H9 (cell line): ENCODE data around the gene SCN5A. TPM values are rescaled to one million over a fixed set of nuclear protein-coding genes. Genes with fewer than 3 reads are reported as not detected.

Source experiments
- DNase-seq: peaks from one replicate; pipeline ENCODE4 v3.0.0-alpha.2; 2017
- H2AFZ ChIP-seq: one replicate; pipeline ENCODE4 v1.6.1; 2013; ENCODE audit warnings: mild to moderate bottlenecking, low read length, control low read depth, moderate library complexity
- H2AK5ac ChIP-seq: 2 replicates; pipeline ENCODE4 v1.6.1; 2013; ENCODE audit warnings: low read length, control low read depth, mixed read lengths; ENCODE audit not compliant: insufficient read length
- H2BK120ac ChIP-seq: one replicate; pipeline ENCODE4 v1.6.1; 2013; ENCODE audit warnings: low read depth, mild to moderate bottlenecking, low read length, control low read depth, inconsistent platforms; ENCODE audit not compliant: poor library complexity, severe bottlenecking
- H2BK12ac ChIP-seq: 2 replicates; pipeline ENCODE4 v1.6.1; 2013; ENCODE audit warnings: low read length, control low read depth, mixed read lengths, low read depth; ENCODE audit not compliant: insufficient read length
- H2BK15ac ChIP-seq: 2 replicates; pipeline ENCODE4 v1.6.1; 2013; ENCODE audit warnings: low read depth, low read length, control low read depth
- H2BK20ac ChIP-seq: one replicate; pipeline ENCODE4 v1.6.1; 2013; ENCODE audit warnings: low read depth, mild to moderate bottlenecking, low read length, control low read depth, inconsistent platforms; ENCODE audit not compliant: poor library complexity, severe bottlenecking
- H2BK5ac ChIP-seq: 2 replicates; pipeline ENCODE4 v1.6.1; 2013; ENCODE audit warnings: low read length, control low read depth, mixed read lengths; ENCODE audit not compliant: insufficient read length
- H3K14ac ChIP-seq: 2 replicates; pipeline ENCODE4 v1.6.1; 2013; ENCODE audit warnings: low read length, control low read depth; ENCODE audit not compliant: insufficient read depth
- H3K18ac ChIP-seq: 2 replicates; pipeline ENCODE4 v1.6.1; 2013; ENCODE audit warnings: low read depth, mild to moderate bottlenecking, mixed read lengths, low read length, control low read depth; ENCODE audit not compliant: insufficient read length
- H3K23ac ChIP-seq: 2 replicates; pipeline ENCODE4 v1.6.1; 2013; ENCODE audit warnings: low read length, control low read depth, mixed read lengths, low read depth; ENCODE audit not compliant: insufficient read length
- H3K23me2 ChIP-seq: 2 replicates; pipeline ENCODE4 v1.6.1; 2013; ENCODE audit warnings: low read depth, mild to moderate bottlenecking, mixed read lengths, low read length, control low read depth; ENCODE audit not compliant: insufficient read length, poor library complexity, severe bottlenecking
- H3K27ac ChIP-seq: 2 replicates; pipeline ENCODE4 v1.5.1; 2013; ENCODE audit warnings: low read length, control low read depth, mixed read lengths, low read depth; ENCODE audit not compliant: insufficient read length
- H3K27me3 ChIP-seq: 2 replicates; pipeline ENCODE4 v1.6.1; 2013; ENCODE audit warnings: low read length, control low read depth, inconsistent platforms; ENCODE audit not compliant: insufficient read depth
- H3K4ac ChIP-seq: 2 replicates; pipeline ENCODE4 v1.6.1; 2013; ENCODE audit warnings: low read depth, mild to moderate bottlenecking, control low read depth, inconsistent platforms, low read length, moderate library complexity
- H3K4me1 ChIP-seq: 2 replicates; pipeline ENCODE4 v1.6.1; 2013; ENCODE audit warnings: low read length, control low read depth, inconsistent platforms; ENCODE audit not compliant: insufficient read depth
- H3K4me2 ChIP-seq: 2 replicates; pipeline ENCODE4 v1.6.1; 2013; ENCODE audit warnings: low read length, control low read depth, mixed read lengths; ENCODE audit not compliant: insufficient read length, insufficient read depth
- H3K56ac ChIP-seq: 2 replicates; pipeline ENCODE4 v1.6.1; 2013; ENCODE audit warnings: low read depth, mild to moderate bottlenecking, mixed read lengths, low read length, control low read depth; ENCODE audit not compliant: insufficient read length
- H3K79me1 ChIP-seq: 2 replicates; pipeline ENCODE4 v1.6.1; 2013; ENCODE audit warnings: low read depth, mild to moderate bottlenecking, moderate library complexity, low read length, control low read depth, inconsistent platforms; ENCODE audit not compliant: insufficient read depth, poor library complexity, severe bottlenecking
- H3K79me2 ChIP-seq: 2 replicates; pipeline ENCODE4 v1.6.1; 2013; ENCODE audit warnings: low read length, control low read depth, inconsistent platforms; ENCODE audit not compliant: insufficient read depth
- H3K9ac ChIP-seq: 2 replicates; pipeline ENCODE4 v1.6.1; 2013; ENCODE audit warnings: low read length, control low read depth, mixed read lengths; ENCODE audit not compliant: insufficient read length; ENCODE audit errors: extremely low read depth
- H3K9me3 ChIP-seq: one replicate; pipeline ENCODE4 v1.6.1; 2013; ENCODE audit warnings: low read depth, low read length, inconsistent platforms; ENCODE audit not compliant: control insufficient read depth
- H3T11ph ChIP-seq: one replicate; pipeline ENCODE4 v1.6.1; 2013; ENCODE audit warnings: mild to moderate bottlenecking, low read length, control low read depth, inconsistent platforms
- H4K20me1 ChIP-seq: one replicate; pipeline ENCODE4 v1.6.1; 2013; ENCODE audit not compliant: control insufficient read depth, insufficient read length, insufficient read depth
- H4K5ac ChIP-seq: 2 replicates; pipeline ENCODE4 v1.6.1; 2013; ENCODE audit warnings: low read depth, mild to moderate bottlenecking, mixed read lengths, low read length, control low read depth; ENCODE audit not compliant: insufficient read length
- H4K8ac ChIP-seq: replicated peaks from 2 replicates; pipeline ENCODE4 v1.6.1; 2013; ENCODE audit warnings: low read length, control low read depth, mixed read lengths, low read depth; ENCODE audit not compliant: insufficient read length
- H4K91ac ChIP-seq: 2 replicates; pipeline ENCODE4 v1.6.1; 2013; ENCODE audit warnings: low read depth, mild to moderate bottlenecking, moderate library complexity, mixed read lengths, low read length, control low read depth; ENCODE audit not compliant: insufficient read length
- H3K27ac Mint-ChIP-seq, 3 experiments: 2 replicates in 2 of 3; 3 replicates in 1 of 3; pipeline ENCODE4 v1.8.0; 2020 to 2021; ENCODE audit warnings: mixed read lengths in 3 of 3, mild to moderate bottlenecking in 1 of 3, moderate library complexity in 1 of 3
- H3K27me3 Mint-ChIP-seq: 2 replicates; pipeline ENCODE4 v1.8.0; 2021; ENCODE audit warnings: low read depth, mild to moderate bottlenecking, moderate library complexity, mixed read lengths
- H3K36me3 Mint-ChIP-seq, 3 experiments: 2 replicates in 2 of 3; 3 replicates in 1 of 3; pipeline ENCODE4 v1.8.0; 2020 to 2021; ENCODE audit warnings: low read depth in 3 of 3, mixed read lengths in 3 of 3; ENCODE audit not compliant: insufficient read depth in 1 of 3
- H3K4me1 Mint-ChIP-seq, 2 experiments: 2 replicates each; pipeline ENCODE4 v1.8.0; 2020; ENCODE audit warnings: mixed read lengths in 2 of 2
- H3K4me3 Mint-ChIP-seq, 2 experiments: 2 replicates in 1 of 2; 3 replicates in 1 of 2; pipeline ENCODE4 v1.8.0; 2020 to 2021; ENCODE audit warnings: mild to moderate bottlenecking in 2 of 2, mixed read lengths in 2 of 2, moderate library complexity in 1 of 2
- H3K9me3 Mint-ChIP-seq, 2 experiments: 2 replicates in 1 of 2; 3 replicates in 1 of 2; pipeline ENCODE4 v1.8.0; 2020; ENCODE audit warnings: mild to moderate bottlenecking in 2 of 2, mixed read lengths in 2 of 2, moderate library complexity in 1 of 2
- WGBS: extraction: QIAGEN DNeasy Blood & Tissue Kit; methylation state at CpG from one replicate; pipeline ENCODE4 v1.1.7; 2013; ENCODE audit warnings: missing lambda C conversion rate, low lambda C conversion rate, mixed read lengths; ENCODE audit not compliant: insufficient read length; ENCODE audit errors: extremely low coverage; 5-methylcytosine and 5-hydroxymethylcytosine counted together
- total RNA-seq: library from RNA; stranded (reverse); gene quantifications from 2 replicates; pipeline ENCODE4 v1.2.1, GENCODE V29; 2021
- TF ChIP-seq, protein P1 (sequence below): fragments of 200-600 bp; sonication (generic); conservative IDR thresholded peaks from 3 replicates; pipeline ENCODE4 v1.8.0; 2021; ENCODE audit warnings: antibody characterized with exemption, mild to moderate bottlenecking

Gene SCN5A
- total RNA-seq, 1 experiment from 2014 or later = 6.5 TPM

DNA sequence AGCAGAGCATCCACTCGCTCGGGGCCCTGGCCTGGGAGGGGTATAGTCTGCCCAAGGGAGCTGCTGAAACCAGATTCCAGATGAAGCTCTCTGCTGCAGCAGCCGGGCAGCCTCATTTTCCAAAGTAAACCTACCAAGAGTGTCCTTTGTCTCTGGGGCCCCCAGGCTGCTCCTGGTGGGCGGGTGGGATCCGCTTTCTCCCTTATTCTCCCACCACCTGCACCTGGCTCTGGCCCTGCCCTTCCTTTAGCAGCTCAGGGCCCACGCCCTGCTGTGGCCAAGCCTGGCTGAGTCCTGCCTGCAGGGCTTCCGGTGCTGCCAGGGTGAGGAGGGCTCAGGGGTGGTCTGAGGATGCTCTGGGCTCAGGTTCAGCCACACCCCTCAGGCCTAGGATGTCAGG, 13.0 kb downstream of the SCN5A start:
- peaks cover 0 to 6% (median 0%) of the 10 kb centered on the region in 3 experiments; a peak in 2 of 7 replicates for H3K36me3 Mint-ChIP-seq
- no peak overlapping the region for H3K27ac Mint-ChIP-seq
- H3K4me1 Mint-ChIP-seq = peaks cover 40 to 50% of the 10 kb centered on the region in 2 experiments
- no peak overlapping the region for H2BK5ac ChIP-seq
- H4K20me1 ChIP-seq = no peaks in the 10 kb centered on the region
- H3K9ac ChIP-seq = no peak overlapping the region
- no peaks in the 10 kb centered on the region for H3K9me3 ChIP-seq
- TF ChIP-seq, protein P1, sequence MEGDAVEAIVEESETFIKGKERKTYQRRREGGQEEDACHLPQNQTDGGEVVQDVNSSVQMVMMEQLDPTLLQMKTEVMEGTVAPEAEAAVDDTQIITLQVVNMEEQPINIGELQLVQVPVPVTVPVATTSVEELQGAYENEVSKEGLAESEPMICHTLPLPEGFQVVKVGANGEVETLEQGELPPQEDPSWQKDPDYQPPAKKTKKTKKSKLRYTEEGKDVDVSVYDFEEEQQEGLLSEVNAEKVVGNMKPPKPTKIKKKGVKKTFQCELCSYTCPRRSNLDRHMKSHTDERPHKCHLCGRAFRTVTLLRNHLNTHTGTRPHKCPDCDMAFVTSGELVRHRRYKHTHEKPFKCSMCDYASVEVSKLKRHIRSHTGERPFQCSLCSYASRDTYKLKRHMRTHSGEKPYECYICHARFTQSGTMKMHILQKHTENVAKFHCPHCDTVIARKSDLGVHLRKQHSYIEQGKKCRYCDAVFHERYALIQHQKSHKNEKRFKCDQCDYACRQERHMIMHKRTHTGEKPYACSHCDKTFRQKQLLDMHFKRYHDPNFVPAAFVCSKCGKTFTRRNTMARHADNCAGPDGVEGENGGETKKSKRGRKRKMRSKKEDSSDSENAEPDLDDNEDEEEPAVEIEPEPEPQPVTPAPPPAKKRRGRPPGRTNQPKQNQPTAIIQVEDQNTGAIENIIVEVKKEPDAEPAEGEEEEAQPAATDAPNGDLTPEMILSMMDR = no peak
- no peak overlapping the region for H2AFZ ChIP-seq
- H3K27me3 ChIP-seq = no peaks in the 10 kb centered on the region
- no peak overlapping the region for H4K91ac ChIP-seq
- H2AK5ac ChIP-seq = no peak overlapping the region
- no peak overlapping the region for H4K5ac ChIP-seq
- H3K4me3 Mint-ChIP-seq = no peak overlapping the region; a peak in 1 of 5 replicates
- peaks cover 4% of the 10 kb centered on the region; the same call in 1 of the 2 replicates for H3K4me1 ChIP-seq
- no peak overlapping the region for H2BK120ac ChIP-seq
- H3K27ac ChIP-seq = no peak overlapping the region
- no CpG with 5 or more reads among the region's 7 CpGs for WGBS
- H3K18ac ChIP-seq = no peak overlapping the region
- H3K23ac ChIP-seq = no peak overlapping the region
- no peak overlapping the region for H3T11ph ChIP-seq
- no peaks in the 10 kb centered on the region for H3K79me1 ChIP-seq
- no peak overlapping the region for H3K4ac ChIP-seq
- no peak overlapping the region for H4K8ac ChIP-seq
- H3K14ac ChIP-seq = no peak overlapping the region
- no peak overlapping the region for H2BK15ac ChIP-seq
- no peak overlapping the region for H3K56ac ChIP-seq
- peaks cover 21% of the 10 kb centered on the region for H3K27me3 Mint-ChIP-seq
- DNase-seq = peak; percentile 45
- H2BK12ac ChIP-seq = no peak overlapping the region
- H3K23me2 ChIP-seq = no peaks in the 10 kb centered on the region
- H2BK20ac ChIP-seq = no peak overlapping the region
- no peaks in the 10 kb centered on the region for H3K79me2 ChIP-seq
- H3K9me3 Mint-ChIP-seq = no peaks in the 10 kb centered on the region
- no peak overlapping the region for H3K4me2 ChIP-seq
